HL-60 (cell line): Measurements from ENCODE around the gene CXXC5.
A peak's percentile ranks its signal among the peaks of the same experiment; 100 is the strongest.

Source experiments
- DNase-seq, 2 experiments: peaks; one replicate each; pipeline ENCODE4 v3.0.0-alpha.2; 2010 to 2020; ENCODE audit warnings: low read depth in 1 of 2, low spot score in 1 of 2
- H3K27ac ChIP-seq: fragments of 250-450 bp; sonication (Bioruptor Pico); replicated peaks from 2 replicates; pipeline ENCODE4 v1.5.1; 2020; ENCODE audit warnings: mild to moderate bottlenecking, moderate library complexity
- H3K27me3 ChIP-seq: fragments of 250-450 bp; sonication (Bioruptor Pico); 2 replicates; pipeline ENCODE4 v1.5.1; 2021; ENCODE audit warnings: mild to moderate bottlenecking, moderate library complexity; ENCODE audit not compliant: insufficient read depth, poor library complexity, severe bottlenecking
- H3K4me3 ChIP-seq: replicated peaks from 2 replicates; pipeline ENCODE4 v1.5.1; 2011; ENCODE audit warnings: mild to moderate bottlenecking, control low read depth, low read length; ENCODE audit not compliant: insufficient read depth
- GABPA ChIP-seq: IDR thresholded peaks from 2 replicates; pipeline ENCODE4 v1.6.1; 2012; ENCODE audit warnings: low read depth
- POLR2AphosphoS5 ChIP-seq: IDR thresholded peaks from 2 replicates; pipeline ENCODE4 v1.6.1; 2012; ENCODE audit warnings: low read depth
- SPI1 ChIP-seq: IDR thresholded peaks from 2 replicates; pipeline ENCODE4 v1.6.1; 2012; ENCODE audit warnings: low read depth, mild to moderate bottlenecking, borderline replicate concordance
- TF ChIP-seq, protein P1 (sequence below): IDR thresholded peaks from 2 replicates; pipeline ENCODE4 v1.6.1; 2012; ENCODE audit warnings: low read depth; ENCODE audit not compliant: insufficient replicate concordance
- TF ChIP-seq, protein P2 (sequence below): IDR thresholded peaks from one replicate; pipeline ENCODE4 v1.5.1; 2011; ENCODE audit warnings: low read length, control low read depth, inconsistent platforms; ENCODE audit not compliant: insufficient read depth

CXXC5 gene

DNA sequence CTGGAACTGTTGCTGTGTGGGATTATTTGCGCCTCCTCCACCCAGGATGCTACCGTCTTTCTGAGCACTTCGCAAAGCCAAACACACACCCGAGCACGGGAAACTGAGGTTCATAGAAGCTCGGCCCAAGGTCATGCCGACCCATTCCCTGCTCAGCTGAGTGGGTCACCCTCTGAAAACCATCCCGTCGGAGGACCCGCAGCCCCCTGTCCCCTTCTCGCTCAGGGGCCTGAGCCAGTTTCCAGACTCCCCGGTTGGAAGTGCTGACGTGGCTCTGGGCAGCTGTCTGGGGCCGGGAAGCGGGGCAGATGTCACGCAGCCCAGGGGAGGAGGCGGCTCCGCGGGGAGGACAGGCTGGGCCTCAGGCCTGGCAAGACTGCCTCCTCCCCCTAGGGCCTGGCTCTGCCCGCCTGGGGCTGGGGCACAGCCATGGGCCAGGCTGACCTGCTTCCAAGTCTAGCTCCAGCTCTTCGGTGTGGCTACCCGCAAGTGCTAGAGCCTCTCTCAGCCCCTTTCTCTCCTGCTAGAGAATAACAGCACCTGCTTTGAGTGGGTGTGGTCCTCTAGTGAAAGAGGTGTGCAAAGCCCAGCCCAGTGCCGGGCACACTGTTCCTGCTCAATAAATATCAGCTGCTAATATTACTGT is 9.9 kb upstream of the CXXC5 start:
- H3K4me3 ChIP-seq, result no peak overlapping the region
- peak overlapping the region; percentile 72 for H3K27ac ChIP-seq
- DNase-seq, result peak in 1 of 2 experiments; percentile 39
- H3K27me3 ChIP-seq, result no peaks in the 10 kb centered on the region
- TF ChIP-seq GABPA (no peak), POLR2AphosphoS5 (no peak), SPI1 (no peak)
- TF ChIP-seq, protein P1, sequence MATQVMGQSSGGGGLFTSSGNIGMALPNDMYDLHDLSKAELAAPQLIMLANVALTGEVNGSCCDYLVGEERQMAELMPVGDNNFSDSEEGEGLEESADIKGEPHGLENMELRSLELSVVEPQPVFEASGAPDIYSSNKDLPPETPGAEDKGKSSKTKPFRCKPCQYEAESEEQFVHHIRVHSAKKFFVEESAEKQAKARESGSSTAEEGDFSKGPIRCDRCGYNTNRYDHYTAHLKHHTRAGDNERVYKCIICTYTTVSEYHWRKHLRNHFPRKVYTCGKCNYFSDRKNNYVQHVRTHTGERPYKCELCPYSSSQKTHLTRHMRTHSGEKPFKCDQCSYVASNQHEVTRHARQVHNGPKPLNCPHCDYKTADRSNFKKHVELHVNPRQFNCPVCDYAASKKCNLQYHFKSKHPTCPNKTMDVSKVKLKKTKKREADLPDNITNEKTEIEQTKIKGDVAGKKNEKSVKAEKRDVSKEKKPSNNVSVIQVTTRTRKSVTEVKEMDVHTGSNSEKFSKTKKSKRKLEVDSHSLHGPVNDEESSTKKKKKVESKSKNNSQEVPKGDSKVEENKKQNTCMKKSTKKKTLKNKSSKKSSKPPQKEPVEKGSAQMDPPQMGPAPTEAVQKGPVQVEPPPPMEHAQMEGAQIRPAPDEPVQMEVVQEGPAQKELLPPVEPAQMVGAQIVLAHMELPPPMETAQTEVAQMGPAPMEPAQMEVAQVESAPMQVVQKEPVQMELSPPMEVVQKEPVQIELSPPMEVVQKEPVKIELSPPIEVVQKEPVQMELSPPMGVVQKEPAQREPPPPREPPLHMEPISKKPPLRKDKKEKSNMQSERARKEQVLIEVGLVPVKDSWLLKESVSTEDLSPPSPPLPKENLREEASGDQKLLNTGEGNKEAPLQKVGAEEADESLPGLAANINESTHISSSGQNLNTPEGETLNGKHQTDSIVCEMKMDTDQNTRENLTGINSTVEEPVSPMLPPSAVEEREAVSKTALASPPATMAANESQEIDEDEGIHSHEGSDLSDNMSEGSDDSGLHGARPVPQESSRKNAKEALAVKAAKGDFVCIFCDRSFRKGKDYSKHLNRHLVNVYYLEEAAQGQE, result no peak
- TF ChIP-seq, protein P2, sequence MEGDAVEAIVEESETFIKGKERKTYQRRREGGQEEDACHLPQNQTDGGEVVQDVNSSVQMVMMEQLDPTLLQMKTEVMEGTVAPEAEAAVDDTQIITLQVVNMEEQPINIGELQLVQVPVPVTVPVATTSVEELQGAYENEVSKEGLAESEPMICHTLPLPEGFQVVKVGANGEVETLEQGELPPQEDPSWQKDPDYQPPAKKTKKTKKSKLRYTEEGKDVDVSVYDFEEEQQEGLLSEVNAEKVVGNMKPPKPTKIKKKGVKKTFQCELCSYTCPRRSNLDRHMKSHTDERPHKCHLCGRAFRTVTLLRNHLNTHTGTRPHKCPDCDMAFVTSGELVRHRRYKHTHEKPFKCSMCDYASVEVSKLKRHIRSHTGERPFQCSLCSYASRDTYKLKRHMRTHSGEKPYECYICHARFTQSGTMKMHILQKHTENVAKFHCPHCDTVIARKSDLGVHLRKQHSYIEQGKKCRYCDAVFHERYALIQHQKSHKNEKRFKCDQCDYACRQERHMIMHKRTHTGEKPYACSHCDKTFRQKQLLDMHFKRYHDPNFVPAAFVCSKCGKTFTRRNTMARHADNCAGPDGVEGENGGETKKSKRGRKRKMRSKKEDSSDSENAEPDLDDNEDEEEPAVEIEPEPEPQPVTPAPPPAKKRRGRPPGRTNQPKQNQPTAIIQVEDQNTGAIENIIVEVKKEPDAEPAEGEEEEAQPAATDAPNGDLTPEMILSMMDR, result no peak

DNA sequence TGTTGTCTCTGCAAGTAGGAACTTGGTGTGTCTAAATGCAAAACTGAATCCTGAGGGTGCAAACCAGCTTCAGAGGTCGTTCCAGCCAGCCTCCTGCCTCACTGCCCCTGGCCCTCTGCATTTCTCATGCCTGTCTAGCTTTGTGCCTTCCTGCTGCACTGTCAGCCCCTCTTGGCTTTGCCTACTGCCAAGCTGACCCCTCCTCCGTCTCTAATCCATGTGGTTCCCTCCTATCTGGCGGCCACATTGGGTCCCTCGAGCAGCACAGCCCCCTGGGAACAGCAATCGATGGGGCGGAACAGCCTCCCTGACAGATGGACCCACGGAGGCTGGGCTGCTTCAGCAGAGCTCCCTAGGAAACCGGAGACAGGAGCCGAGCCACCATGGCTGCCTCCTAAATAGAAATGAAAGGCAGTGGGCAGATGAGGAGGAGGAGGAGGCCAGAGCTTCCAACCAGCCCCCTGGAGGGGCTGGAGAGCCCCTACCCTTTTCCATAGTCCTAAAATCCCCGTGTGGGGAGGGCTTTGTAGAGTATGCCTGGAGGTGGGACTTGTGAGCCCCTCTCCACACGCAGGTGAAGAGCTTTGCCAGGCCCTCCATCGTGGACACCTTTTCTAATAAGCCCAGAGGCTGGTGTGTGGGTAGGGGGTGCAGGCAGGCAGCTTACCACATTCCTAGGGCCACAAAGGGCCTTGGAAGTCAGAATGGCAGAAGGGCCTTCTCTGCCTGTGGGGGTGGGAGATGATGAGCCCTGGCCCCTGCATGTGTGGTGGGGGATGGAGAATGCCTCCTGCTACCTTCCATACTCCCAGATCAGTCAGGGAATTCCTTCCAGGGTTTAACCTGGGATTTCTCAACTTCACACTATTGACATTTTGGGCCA is 9.2 kb upstream of the CXXC5 start:
- H3K4me3 ChIP-seq, result no peak overlapping the region
- DNase-seq, result no peak
- TF ChIP-seq, protein P2, result no peak
- TF ChIP-seq POLR2AphosphoS5 (no peak), SPI1 (no peak), GABPA (no peak)
- TF ChIP-seq, protein P1, result no peak
- no peaks in the 10 kb centered on the region for H3K27me3 ChIP-seq
- H3K27ac ChIP-seq, result no peak overlapping the region

DNA sequence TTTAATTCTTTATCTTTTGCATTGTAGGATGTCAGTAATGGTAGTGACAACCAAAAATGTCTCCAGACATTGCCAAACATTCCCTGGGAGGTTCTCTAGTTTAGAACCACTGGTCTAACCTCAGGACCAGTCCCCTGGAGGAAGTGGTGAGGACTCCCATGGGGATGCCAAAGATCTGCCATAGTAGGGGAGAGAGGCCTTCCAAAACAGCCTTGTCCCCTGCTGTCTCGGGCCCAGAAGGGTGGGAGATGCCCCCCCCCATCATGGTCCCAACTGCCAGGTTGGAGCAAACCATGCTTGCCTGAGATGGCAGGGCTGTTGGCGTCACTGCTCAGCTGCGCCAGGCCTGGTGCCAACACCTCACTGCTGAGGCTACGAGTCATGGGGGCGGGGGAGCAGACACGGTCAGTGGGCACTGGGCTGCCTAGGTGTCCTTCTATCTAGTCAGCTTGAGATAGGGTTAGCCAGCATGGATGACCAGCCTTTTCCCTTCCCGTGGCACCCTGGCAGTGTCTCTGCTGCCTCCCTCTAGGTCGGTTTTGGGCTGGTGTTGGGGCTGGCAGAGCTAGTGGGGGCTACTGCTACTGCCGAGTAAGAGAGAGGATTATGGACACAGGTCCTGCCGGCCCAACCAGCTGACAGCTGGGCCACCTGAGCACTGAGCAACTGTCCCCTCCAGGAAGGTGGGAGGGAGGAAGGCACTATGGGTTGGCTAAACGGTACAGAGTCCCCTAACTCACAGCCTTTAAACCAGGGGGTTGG is 8.3 kb upstream of the CXXC5 start:
- DNase-seq, result peak in 1 of 2 experiments; percentile 33
- TF ChIP-seq, protein P2, result no peak
- no peak for TF ChIP-seq SPI1
- no peak for TF ChIP-seq POLR2AphosphoS5
- TF ChIP-seq, protein P1, result no peak
- TF ChIP-seq GABPA, result no peak
- H3K4me3 ChIP-seq, result no peak overlapping the region
- no peaks in the 10 kb centered on the region for H3K27me3 ChIP-seq
- H3K27ac ChIP-seq, result no peak overlapping the region
